ENCODE measurements around the gene TARS3.
A peak's percentile ranks its signal among the peaks of the same experiment; 100 is the strongest.

Gene TARS3

DNA sequence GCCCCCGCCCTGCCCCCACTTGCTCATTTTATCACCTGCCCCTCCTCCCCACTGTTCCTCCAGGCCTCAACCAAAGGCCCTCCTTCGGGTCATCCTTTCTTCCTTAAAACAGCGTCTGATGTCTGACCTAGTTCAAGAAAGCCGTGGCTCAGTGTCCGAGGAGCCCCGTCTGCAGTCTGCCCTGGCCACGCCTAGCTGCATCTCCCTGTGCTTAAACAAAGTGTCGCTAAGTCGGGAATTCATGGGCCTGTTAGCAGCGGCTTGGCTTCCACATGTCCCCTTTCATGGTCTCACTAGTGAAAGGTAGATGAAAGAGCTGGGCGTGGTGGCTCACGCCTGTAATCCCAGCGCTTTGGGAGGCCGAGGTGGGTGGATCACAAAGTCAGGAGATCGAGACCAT is 113.3 kb downstream of the TARS3 start:
- H4K5ac ChIP-seq (ENCODE audit: low read length): no peak overlapping the region
- WGBS (ENCODE audit: extremely low coverage, insufficient coverage, low lambda C conversion rate): no CpG with 5 or more reads among the region's 15 CpGs
- H3K4me3 ChIP-seq (ENCODE audit: low read length): no peak overlapping the region
- no peak overlapping the region for H4K8ac ChIP-seq (ENCODE audit: low read depth, low read length)
- no peak overlapping the region for H2BK120ac ChIP-seq (ENCODE audit: low read depth, low read length)
- no peak overlapping the region for H3K4me2 ChIP-seq (ENCODE audit: low read length)
- no peaks in the 10 kb centered on the region for H3K36me3 ChIP-seq (ENCODE audit: control insufficient read depth, insufficient read depth, low read length)
- no peak overlapping the region for H2AK5ac ChIP-seq (ENCODE audit: low read length)
- H3K4me1 ChIP-seq (ENCODE audit: control insufficient read depth, low read depth, low read length): no peaks in the 10 kb centered on the region
- no peaks in the 10 kb centered on the region for H3K79me2 ChIP-seq (ENCODE audit: control insufficient read depth, insufficient read depth, low read length)
- H3K56ac ChIP-seq (ENCODE audit: low read length): no peak overlapping the region
- H2BK5ac ChIP-seq (ENCODE audit: low read length): no peak overlapping the region
- no peaks in the 10 kb centered on the region for H3K27me3 ChIP-seq (ENCODE audit: insufficient read depth, low read length, poor library complexity)
- no peaks in the 10 kb centered on the region for H3K79me1 ChIP-seq (ENCODE audit: low read length)
- H3K27ac ChIP-seq (ENCODE audit: low read depth, low read length): no peak overlapping the region
- no peak overlapping the region for H3K23ac ChIP-seq (ENCODE audit: low read length)
- H3K4ac ChIP-seq (ENCODE audit: low read depth, low read length): no peak overlapping the region
- no peak overlapping the region for H3K9ac ChIP-seq (ENCODE audit: low read length)
- no peak overlapping the region for H2BK15ac ChIP-seq (replicated peaks; ENCODE audit: low read depth)
- no peak for DNase-seq
- H3K18ac ChIP-seq (ENCODE audit: low read length): no peak overlapping the region

DNA sequence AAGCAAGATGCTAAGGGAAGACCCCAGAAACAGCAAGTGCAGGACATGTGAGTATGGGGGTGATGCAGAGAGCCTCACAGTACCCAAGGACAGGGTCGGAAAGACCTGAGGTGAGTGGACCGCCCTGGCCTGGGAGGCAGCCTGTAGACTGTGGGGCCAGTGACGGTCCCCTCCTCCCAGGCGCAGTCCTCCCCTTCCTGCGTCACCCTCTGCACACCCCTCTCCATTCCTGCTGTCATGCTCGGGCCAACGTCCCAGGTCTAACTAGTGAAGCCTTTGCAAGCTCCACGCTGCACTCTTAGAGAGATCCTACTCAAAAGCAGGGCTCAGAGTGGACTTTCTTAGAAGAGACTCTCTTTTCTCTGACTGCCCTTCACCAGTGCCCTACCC is 113.7 kb downstream of the TARS3 start:
- no peak overlapping the region for H3K27ac ChIP-seq (ENCODE audit: low read depth, low read length)
- no peak overlapping the region for H3K9ac ChIP-seq (ENCODE audit: low read length)
- no peak overlapping the region for H2AK5ac ChIP-seq (ENCODE audit: low read length)
- no peak overlapping the region for H3K4me3 ChIP-seq (ENCODE audit: low read length)
- H3K4me2 ChIP-seq (ENCODE audit: low read length): no peak overlapping the region
- H3K79me2 ChIP-seq (ENCODE audit: control insufficient read depth, insufficient read depth, low read length): no peaks in the 10 kb centered on the region
- no CpG with 5 or more reads among the region's 8 CpGs for WGBS (ENCODE audit: extremely low coverage, insufficient coverage, low lambda C conversion rate)
- no peak overlapping the region for H2BK5ac ChIP-seq (ENCODE audit: low read length)
- H3K23ac ChIP-seq (ENCODE audit: low read length): no peak overlapping the region
- H4K8ac ChIP-seq (ENCODE audit: low read depth, low read length): no peak overlapping the region
- H3K56ac ChIP-seq (ENCODE audit: low read length): no peak overlapping the region
- no peak overlapping the region for H3K4ac ChIP-seq (ENCODE audit: low read depth, low read length)
- H3K36me3 ChIP-seq (ENCODE audit: control insufficient read depth, insufficient read depth, low read length): no peaks in the 10 kb centered on the region
- no peak overlapping the region for H2BK120ac ChIP-seq (ENCODE audit: low read depth, low read length)
- H3K27me3 ChIP-seq (ENCODE audit: insufficient read depth, low read length, poor library complexity): no peaks in the 10 kb centered on the region
- H3K79me1 ChIP-seq (ENCODE audit: low read length): no peaks in the 10 kb centered on the region
- H3K18ac ChIP-seq (ENCODE audit: low read length): no peak overlapping the region
- no peaks in the 10 kb centered on the region for H3K4me1 ChIP-seq (ENCODE audit: control insufficient read depth, low read depth, low read length)
- H4K5ac ChIP-seq (ENCODE audit: low read length): no peak overlapping the region
- DNase-seq: no peak
- no peak overlapping the region for H2BK15ac ChIP-seq (replicated peaks; ENCODE audit: low read depth)

DNA sequence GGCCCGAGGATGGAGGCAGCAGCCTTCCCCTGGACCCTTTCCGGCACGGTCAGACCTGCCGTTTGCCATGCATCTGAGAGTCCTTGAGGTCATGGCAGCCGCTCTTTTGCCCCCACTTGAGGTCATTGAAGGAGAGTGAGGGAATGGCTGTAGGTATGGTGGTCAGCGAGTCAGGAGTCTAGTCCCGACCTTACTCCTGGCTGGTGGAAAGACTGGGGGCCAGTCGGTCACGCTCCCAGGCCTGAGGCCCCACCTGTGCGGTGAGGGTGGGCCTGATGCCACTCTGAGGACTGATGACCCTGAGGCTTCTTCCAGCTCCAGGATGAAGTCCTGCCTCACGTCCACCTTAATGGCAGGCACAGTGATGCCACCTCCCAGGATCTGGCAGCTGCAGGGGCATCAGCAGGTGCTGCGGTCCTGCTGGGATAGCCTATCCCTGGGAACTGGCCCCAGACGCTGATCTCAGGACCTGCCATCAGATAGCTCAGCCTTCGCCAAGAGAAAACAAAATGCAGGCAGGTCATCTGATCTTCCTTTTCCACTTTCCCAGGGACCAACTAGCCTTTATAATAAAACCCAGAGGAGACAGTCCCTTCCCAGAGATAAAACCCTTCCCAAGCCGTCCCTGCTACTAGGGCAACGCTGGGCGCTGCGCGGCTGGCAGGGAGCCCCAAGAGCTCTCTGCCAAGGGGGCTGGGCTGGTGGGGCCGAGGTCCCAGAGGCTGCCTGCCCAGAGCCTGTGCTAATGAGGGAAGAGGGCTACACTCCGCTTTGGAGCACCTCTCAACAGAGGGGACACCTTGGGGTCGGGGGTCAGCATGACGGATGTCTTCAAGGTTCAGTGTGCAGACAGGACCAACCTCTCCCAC is 114.3 kb downstream of the TARS3 start:
- H2BK5ac ChIP-seq (ENCODE audit: low read length): no peak overlapping the region
- no peaks in the 10 kb centered on the region for H3K79me2 ChIP-seq (ENCODE audit: control insufficient read depth, insufficient read depth, low read length)
- no peaks in the 10 kb centered on the region for H3K4me1 ChIP-seq (ENCODE audit: control insufficient read depth, low read depth, low read length)
- no peak overlapping the region for H2BK120ac ChIP-seq (ENCODE audit: low read depth, low read length)
- no peak overlapping the region for H3K27ac ChIP-seq (ENCODE audit: low read depth, low read length)
- no peak overlapping the region for H3K18ac ChIP-seq (ENCODE audit: low read length)
- no peaks in the 10 kb centered on the region for H3K27me3 ChIP-seq (ENCODE audit: insufficient read depth, low read length, poor library complexity)
- H3K4ac ChIP-seq (ENCODE audit: low read depth, low read length): no peak overlapping the region
- no peak overlapping the region for H3K23ac ChIP-seq (ENCODE audit: low read length)
- H3K56ac ChIP-seq (ENCODE audit: low read length): no peak overlapping the region
- no peaks in the 10 kb centered on the region for H3K79me1 ChIP-seq (ENCODE audit: low read length)
- WGBS (ENCODE audit: extremely low coverage, insufficient coverage, low lambda C conversion rate): no CpG with 5 or more reads among the region's 23 CpGs
- no peak overlapping the region for H3K9ac ChIP-seq (ENCODE audit: low read length)
- no peak for DNase-seq
- no peak overlapping the region for H2BK15ac ChIP-seq (replicated peaks; ENCODE audit: low read depth)
- H3K4me2 ChIP-seq (ENCODE audit: low read length): no peak overlapping the region
- H4K8ac ChIP-seq (ENCODE audit: low read depth, low read length): no peak overlapping the region
- H3K4me3 ChIP-seq (ENCODE audit: low read length): no peak overlapping the region
- H3K36me3 ChIP-seq (ENCODE audit: control insufficient read depth, insufficient read depth, low read length): no peaks in the 10 kb centered on the region
- H4K5ac ChIP-seq (ENCODE audit: low read length): no peak overlapping the region
- no peak overlapping the region for H2AK5ac ChIP-seq (ENCODE audit: low read length)

DNA sequence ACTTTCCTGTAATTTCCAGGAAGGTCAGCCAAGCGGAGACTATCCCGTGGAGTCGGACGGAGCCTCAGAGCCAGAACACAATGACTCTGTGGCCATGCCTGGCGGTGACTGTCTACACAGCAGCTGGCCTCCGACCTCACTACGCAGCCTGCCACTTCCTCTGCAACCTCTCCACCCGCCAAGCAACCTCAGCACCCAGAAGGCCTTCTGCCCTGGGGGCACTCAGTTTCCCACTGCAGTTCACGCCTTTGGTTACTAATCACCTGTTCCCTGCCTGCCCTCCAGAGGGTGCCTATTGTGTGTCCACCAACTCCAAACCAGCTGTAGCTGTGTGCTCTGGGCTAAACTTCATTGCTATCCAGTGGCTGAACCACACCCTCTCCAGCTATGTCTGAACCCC is 116.1 kb downstream of the TARS3 start:
- Histone ChIP-seq H2AK5ac (ENCODE audit: low read length) (no peak overlapping the region), H3K79me2 (ENCODE audit: control insufficient read depth, insufficient read depth, low read length) (no peaks in the 10 kb centered on the region), H3K4me2 (ENCODE audit: low read length) (no peak overlapping the region), H3K36me3 (ENCODE audit: control insufficient read depth, insufficient read depth, low read length) (no peaks in the 10 kb centered on the region), H2BK120ac (ENCODE audit: low read depth, low read length) (no peak overlapping the region), H2BK5ac (ENCODE audit: low read length) (no peak overlapping the region), H3K27ac (ENCODE audit: low read depth, low read length) (no peak overlapping the region), H3K4me3 (ENCODE audit: low read length) (no peak overlapping the region), H2BK15ac (replicated peaks; ENCODE audit: low read depth) (no peak overlapping the region), H3K18ac (ENCODE audit: low read length) (no peak overlapping the region), H3K23ac (ENCODE audit: low read length) (no peak overlapping the region), H3K4ac (ENCODE audit: low read depth, low read length) (no peak overlapping the region), H4K8ac (ENCODE audit: low read depth, low read length) (no peak overlapping the region), H4K5ac (ENCODE audit: low read length) (no peak overlapping the region), H3K79me1 (ENCODE audit: low read length) (no peaks in the 10 kb centered on the region), H3K4me1 (ENCODE audit: control insufficient read depth, low read depth, low read length) (no peaks in the 10 kb centered on the region), H3K27me3 (ENCODE audit: insufficient read depth, low read length, poor library complexity) (no peaks in the 10 kb centered on the region), H3K9ac (ENCODE audit: low read length) (no peak overlapping the region), H3K56ac (ENCODE audit: low read length) (no peak overlapping the region)
- peak; percentile 49 for DNase-seq
- WGBS (ENCODE audit: extremely low coverage, insufficient coverage, low lambda C conversion rate): no CpG with 5 or more reads among the region's 9 CpGs

- Histone ChIP-seq H3K27ac (ENCODE audit: low read depth, low read length) (no peak overlapping the region), H2AK5ac (ENCODE audit: low read length) (no peak overlapping the region), H3K36me3 (ENCODE audit: control insufficient read depth, insufficient read depth, low read length) (no peaks in the 10 kb centered on the region), H3K27me3 (ENCODE audit: insufficient read depth, low read length, poor library complexity) (no peaks in the 10 kb centered on the region), H2BK120ac (ENCODE audit: low read depth, low read length) (no peak overlapping the region), H3K56ac (ENCODE audit: low read length) (no peak overlapping the region), H3K4me1 (ENCODE audit: control insufficient read depth, low read depth, low read length) (no peaks in the 10 kb centered on the region), H4K8ac (ENCODE audit: low read depth, low read length) (no peak overlapping the region), H4K5ac (ENCODE audit: low read length) (no peak overlapping the region), H2BK15ac (replicated peaks; ENCODE audit: low read depth) (no peak overlapping the region), H3K4me2 (ENCODE audit: low read length) (no peak overlapping the region), H3K79me1 (ENCODE audit: low read length) (no peaks in the 10 kb centered on the region), H3K4me3 (ENCODE audit: low read length) (no peak overlapping the region), H3K9ac (ENCODE audit: low read length) (no peak overlapping the region), H3K4ac (ENCODE audit: low read depth, low read length) (no peak overlapping the region), H3K18ac (ENCODE audit: low read length) (no peak overlapping the region), H2BK5ac (ENCODE audit: low read length) (no peak overlapping the region), H3K23ac (ENCODE audit: low read length) (no peak overlapping the region), H3K79me2 (ENCODE audit: control insufficient read depth, insufficient read depth, low read length) (no peaks in the 10 kb centered on the region)
- WGBS (ENCODE audit: extremely low coverage, insufficient coverage, low lambda C conversion rate): no CpG with 5 or more reads among the region's 2 CpGs
- DNase-seq: no peak
Measured at GRCh38 chr15:101607108-101607507, 117.2 kb downstream of the TARS3 start.
